A673 (cell line): ENCODE results near the gene KMT5B.

Experiments
- CTCF ChIP-seq: fragments of 300-800, 200-600 bp; sonication (generic); conservative IDR thresholded peaks from 2 replicates; pipeline ENCODE4 v1.5.1; 2017; ENCODE audit warnings: low read depth, mild to moderate bottlenecking, antibody characterized with exemption, low read length, moderate library complexity, mixed read lengths
- EZH2 ChIP-seq: fragments of 200-600 bp; sonication (generic); IDR thresholded peaks from 2 replicates; pipeline ENCODE4 v1.6.1; 2017; ENCODE audit warnings: borderline replicate concordance, low read depth, mild to moderate bottlenecking, mixed read lengths, antibody characterized with exemption, low read length; ENCODE audit not compliant: poor library complexity, severe bottlenecking

- TF ChIP-seq CTCF (no peak), EZH2 (no peak)
These were observed 10.2 kb upstream of the KMT5B start for GRCh38 chr11:68223275-68223674.
